Right lobe of liver (tissue), 6 donors: ENCODE results near the gene CREB3L4. TPM values are rescaled to one million over a fixed set of nuclear protein-coding genes. Genes with fewer than 3 reads are reported as not detected.

Source experiments
- ATAC-seq, 4 donors: fragments of 200-7000 bp; cut with Tn5 transposase; one replicate each; pipeline ENCODE4 v1.9.1; 2020; ENCODE audit warnings: mild to moderate bottlenecking in 4 of 4, moderate library complexity in 4 of 4
- DNase-seq, 3 donors: peaks; one replicate each; pipeline ENCODE4 v3.0.0-alpha.2; 2020
- H3K27ac ChIP-seq, 3 donors: fragments of 200-600 bp; one replicate each; pipeline ENCODE4 v1.8.0; 2022
- H3K27me3 ChIP-seq, 2 donors: fragments of 200-600 bp; one replicate each; pipeline ENCODE4 v1.8.0; 2022
- H3K36me3 ChIP-seq, 4 donors: fragments of 200-600 bp; sonication (generic) in 1 of 4; one replicate each; pipeline versions ENCODE4 v1.5.1 to v1.8.0; 2017 to 2022; ENCODE audit warnings: control low read depth in 1 of 4
- H3K4me1 ChIP-seq, 4 donors: fragments of 200-600 bp; sonication (generic) in 1 of 4; one replicate each; pipeline versions ENCODE4 v1.5.1 to v1.8.0; 2017 to 2022; ENCODE audit warnings: control low read depth in 1 of 4
- H3K4me3 ChIP-seq, 3 donors: fragments of 200-600 bp; one replicate each; pipeline ENCODE4 v1.8.0; 2022
- H3K9me3 ChIP-seq, 4 donors: fragments of 200-600 bp; sonication (generic) in 1 of 4; one replicate each; pipeline versions ENCODE4 v1.5.1 to v1.8.0; 2017 to 2022; ENCODE audit warnings: control low read depth in 1 of 4
- POLR2A ChIP-seq: fragments of 450-650 bp; IDR thresholded peaks from one replicate; pipeline ENCODE4 v1.6.1; 2017; ENCODE audit warnings: antibody characterized with exemption, mild to moderate bottlenecking
- WGBS: methylation state at CpG from one replicate; pipeline ENCODE4 v1.1.6; 2018; ENCODE audit warnings: low coverage, low lambda C conversion rate; ENCODE audit not compliant: insufficient coverage; ENCODE audit errors: missing lambda C conversion rate; 5-methylcytosine and 5-hydroxymethylcytosine counted together
- intact Hi-C, 2 donors: fragments of 100-400 bp; cut with DNase I; formaldehyde crosslinking; loops; one replicate each; pipeline versions ENCODE4 v1.11.2 to v1.14.1; 2022
- total RNA-seq, 6 experiments: library from RNA; depleted of rRNA in 2 of 6; stranded (reverse); fragments of >200 nt in 2 of 6; fragmentation: NEBNext Ultra II Directional in 3 of 6; extraction: Animal tissue kit (Norgen Biotek cat#: 25700) in 3 of 6; gene quantifications; one replicate each; pipeline versions ENCODE4 v1.1.0 to v1.2.4, GENCODE V29; 2016 to 2023
- TF ChIP-seq, protein P1 (sequence below), 4 donors: fragments of 200-600 bp in 3 of 4; fragments of 450-650 bp in 1 of 4; IDR thresholded peaks; one replicate each; pipeline versions ENCODE4 v1.5.1 to v1.8.0; 2016 to 2022; ENCODE audit warnings: antibody characterized with exemption in 4 of 4, mild to moderate bottlenecking in 2 of 4
- donor health status: DM: no; HTN: yes; CAD: no.
- donor health status: DM: no; HTN: no; CAD: no.
- donor health status: DM: no; HTN: no; CAD: no.
- donor health status: DM: no; HTN: yes; CAD: no.
- donor health status: DM: no; HTN: yes; CAD: no.

The CREB3L4 gene
- total RNA-seq, 6 experiments from 2014 or later, result 4.9 to 11.1 (median 8.2) TPM

GRCh38 chr1:153985341-153985912 is 17.7 kb downstream of the CREB3L4 start:
- DNase-seq, result no peak
- WGBS, result 8% methylated on average over 7 of the region's 7 CpGs
- Histone ChIP-seq H3K4me3 (peak overlapping the region; percentile 52 to 76 (median 70)), H3K27ac (peak overlapping the region; percentile 58 to 83 (median 75)), H3K36me3 (peaks cover 0 to 12% (median 0%) of the 10 kb centered on the region in 4 donors), H3K27me3 (no peaks in the 10 kb centered on the region), H3K9me3 (no peaks in the 10 kb centered on the region), H3K4me1 (peaks cover 0 to 16% (median 5%) of the 10 kb centered on the region in 4 donors)
- intact Hi-C loops, result loop anchor here (5.0 to 10.0 kb wide), 2 partner anchors 188 to 311 kb away; partner anchors contain the start of genes ILF2 (in 1 of the 2) and NPR1 (in 1 of the 2)
- no peak for TF ChIP-seq POLR2A
- TF ChIP-seq, protein P1, sequence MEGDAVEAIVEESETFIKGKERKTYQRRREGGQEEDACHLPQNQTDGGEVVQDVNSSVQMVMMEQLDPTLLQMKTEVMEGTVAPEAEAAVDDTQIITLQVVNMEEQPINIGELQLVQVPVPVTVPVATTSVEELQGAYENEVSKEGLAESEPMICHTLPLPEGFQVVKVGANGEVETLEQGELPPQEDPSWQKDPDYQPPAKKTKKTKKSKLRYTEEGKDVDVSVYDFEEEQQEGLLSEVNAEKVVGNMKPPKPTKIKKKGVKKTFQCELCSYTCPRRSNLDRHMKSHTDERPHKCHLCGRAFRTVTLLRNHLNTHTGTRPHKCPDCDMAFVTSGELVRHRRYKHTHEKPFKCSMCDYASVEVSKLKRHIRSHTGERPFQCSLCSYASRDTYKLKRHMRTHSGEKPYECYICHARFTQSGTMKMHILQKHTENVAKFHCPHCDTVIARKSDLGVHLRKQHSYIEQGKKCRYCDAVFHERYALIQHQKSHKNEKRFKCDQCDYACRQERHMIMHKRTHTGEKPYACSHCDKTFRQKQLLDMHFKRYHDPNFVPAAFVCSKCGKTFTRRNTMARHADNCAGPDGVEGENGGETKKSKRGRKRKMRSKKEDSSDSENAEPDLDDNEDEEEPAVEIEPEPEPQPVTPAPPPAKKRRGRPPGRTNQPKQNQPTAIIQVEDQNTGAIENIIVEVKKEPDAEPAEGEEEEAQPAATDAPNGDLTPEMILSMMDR (IDR thresholded peaks at IDR 0.05), result no peak
- ATAC-seq, result peak in 2 of 4 donors; percentile 0 to 4

DNA sequence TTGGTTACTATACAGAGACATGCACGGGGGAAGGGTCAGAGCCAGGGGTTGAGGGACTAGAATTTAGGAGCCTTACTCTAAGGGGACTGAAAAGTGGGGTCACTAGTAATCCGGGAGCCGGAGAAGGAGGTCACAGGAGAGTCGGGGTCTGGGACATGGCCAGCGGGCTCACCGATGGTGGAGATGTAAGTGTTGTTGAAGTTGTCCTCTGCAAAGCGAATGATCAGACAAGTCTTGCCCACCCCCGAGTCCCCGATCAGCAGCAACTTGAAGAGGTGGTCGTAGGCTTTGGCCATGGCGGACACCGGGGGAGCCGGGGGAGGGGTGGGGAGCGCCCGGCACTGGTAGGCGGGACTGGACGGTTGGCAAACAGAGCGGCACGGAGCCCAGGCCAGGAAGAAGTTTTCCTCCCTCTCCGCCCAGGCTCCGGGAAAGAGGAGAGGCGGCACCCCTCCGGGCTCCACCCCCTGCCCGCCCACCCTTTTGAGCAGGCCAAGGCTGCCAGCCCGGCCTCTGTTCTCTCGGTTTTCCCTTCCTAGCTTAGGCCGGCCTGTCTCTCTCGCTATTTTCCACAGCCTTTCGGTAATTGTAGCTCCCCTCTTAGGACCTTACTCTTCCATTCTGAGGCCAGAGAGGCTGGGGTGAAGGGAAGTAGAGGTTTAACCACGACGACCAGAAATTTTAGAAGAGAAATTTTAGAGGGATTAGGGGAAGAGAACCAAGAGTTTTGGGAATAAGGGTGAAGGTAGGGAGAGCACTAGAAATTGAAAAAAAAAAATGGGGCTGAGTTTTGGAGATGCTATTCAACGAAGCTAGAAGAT is 18.4 kb downstream of the CREB3L4 start, which contains the start of gene RAB13:
Gene RAB13 (minus strand): TSS at position 399 of the 821 bp plus-strand sequence. CDS start 103 bp downstream, at position 296.
- peak; percentile 91 to 93 (median 92) for DNase-seq
- Histone ChIP-seq H3K27me3 (no peaks in the 10 kb centered on the region), H3K4me1 (peaks cover 0 to 16% (median 5%) of the 10 kb centered on the region in 4 donors), H3K4me3 (peak within 1 kb of the TSS; percentile 52 to 76 (median 70)), H3K36me3 (peaks cover 0 to 12% (median 0%) of the 10 kb centered on the region in 4 donors), H3K27ac (peak within 1 kb of the TSS; percentile 58 to 83 (median 75)), H3K9me3 (no peaks in the 10 kb centered on the region)
- 3% methylated on average over 12 of the region's 32 CpGs for WGBS
- ATAC-seq, result peak; percentile 83 to 94 (median 86)
- intact Hi-C loops, result loop anchor here (5.0 to 10.0 kb wide), 2 partner anchors 189 to 311 kb away; partner anchors contain the start of genes ILF2 (in 1 of the 2) and NPR1 (in 1 of the 2)
- TF ChIP-seq POLR2A, result peak; percentile 30
- TF ChIP-seq, protein P1 (IDR thresholded peaks at IDR 0.05), result no peak

DNA sequence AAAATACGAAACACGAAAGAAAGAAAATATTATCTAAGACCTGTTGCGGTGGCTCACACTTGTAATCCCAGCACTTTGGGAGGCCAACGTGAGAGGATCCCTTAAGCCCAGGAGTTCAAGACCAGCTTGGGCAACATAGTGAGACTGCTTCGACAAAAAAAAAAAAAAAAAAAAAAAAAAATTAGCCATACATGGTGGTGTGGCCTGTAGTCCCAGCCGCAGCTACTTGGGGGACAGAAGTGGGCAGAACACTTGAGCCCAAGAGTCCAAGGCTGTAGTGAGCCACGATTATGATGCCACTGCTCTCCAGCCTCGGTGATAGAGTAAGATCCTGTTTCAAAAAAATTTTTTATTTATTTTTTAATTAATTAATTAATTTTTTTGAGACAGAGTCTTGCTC is 19.9 kb downstream of the CREB3L4 start:
- Histone ChIP-seq H3K36me3 (peaks cover 0 to 17% (median 6%) of the 10 kb centered on the region in 4 donors), H3K27ac (no peak overlapping the region), H3K9me3 (no peaks in the 10 kb centered on the region), H3K4me3 (no peak overlapping the region), H3K4me1 (peaks cover 0 to 28% (median 12%) of the 10 kb centered on the region in 4 donors), H3K27me3 (no peaks in the 10 kb centered on the region)
- DNase-seq (no peak), ATAC-seq (no peak)
- intact Hi-C loops, result loop anchor here (5.0 to 10.0 kb wide), 2 partner anchors 190 to 313 kb away; partner anchors contain the start of genes ILF2 (in 1 of the 2) and NPR1 (in 1 of the 2)
- TF ChIP-seq POLR2A, result no peak
- TF ChIP-seq, protein P1 (IDR thresholded peaks at IDR 0.05), result no peak
- 90% methylated on average over 8 of the region's 8 CpGs for WGBS

- H3K9me3 ChIP-seq, result peaks cover 0 to 2% (median 0%) of the 10 kb centered on the region in 4 donors
- H3K4me1 ChIP-seq, result peaks cover 0 to 16% (median 7%) of the 10 kb centered on the region in 4 donors
- no peaks in the 10 kb centered on the region for H3K27me3 ChIP-seq
- peaks cover 0 to 30% (median 14%) of the 10 kb centered on the region in 4 donors for H3K36me3 ChIP-seq
- ATAC-seq (peak; percentile 63 to 72 (median 70)), DNase-seq (peak; percentile 78 to 94 (median 88))
- H3K4me3 ChIP-seq, result peak within 1 kb of the TSS; percentile 79 to 83 (median 81)
- intact Hi-C loops, result no loop called here
- TF ChIP-seq, protein P1 (IDR thresholded peaks at IDR 0.05), result no peak
- peak; percentile 98 for TF ChIP-seq POLR2A
- WGBS, result 1% methylated on average over 19 of the region's 36 CpGs
- peak within 1 kb of the TSS; percentile 93 to 97 (median 95) for H3K27ac ChIP-seq
Measured at GRCh38 chr1:153990468-153991150, 22.9 kb downstream of the CREB3L4 start, which contains the start of gene RPS27. Gene RPS27 (plus strand): TSS chr1:153990762. CDS start chr1:153990797, 35 bp downstream.
